ENCODE results near the gene ITFG2. TPM values are rescaled to one million over a fixed set of nuclear protein-coding genes. Genes with fewer than 3 reads are reported as not detected.
"Not testable (repeated sequence)": the region's sequence is repeated elsewhere in the genome, so short reads cannot be mapped to it uniquely, and the experiment has no call there.

ITFG2 gene
- polyA plus RNA-seq, 1 experiment: 17.4 TPM

- TF ChIP-seq, protein P1, sequence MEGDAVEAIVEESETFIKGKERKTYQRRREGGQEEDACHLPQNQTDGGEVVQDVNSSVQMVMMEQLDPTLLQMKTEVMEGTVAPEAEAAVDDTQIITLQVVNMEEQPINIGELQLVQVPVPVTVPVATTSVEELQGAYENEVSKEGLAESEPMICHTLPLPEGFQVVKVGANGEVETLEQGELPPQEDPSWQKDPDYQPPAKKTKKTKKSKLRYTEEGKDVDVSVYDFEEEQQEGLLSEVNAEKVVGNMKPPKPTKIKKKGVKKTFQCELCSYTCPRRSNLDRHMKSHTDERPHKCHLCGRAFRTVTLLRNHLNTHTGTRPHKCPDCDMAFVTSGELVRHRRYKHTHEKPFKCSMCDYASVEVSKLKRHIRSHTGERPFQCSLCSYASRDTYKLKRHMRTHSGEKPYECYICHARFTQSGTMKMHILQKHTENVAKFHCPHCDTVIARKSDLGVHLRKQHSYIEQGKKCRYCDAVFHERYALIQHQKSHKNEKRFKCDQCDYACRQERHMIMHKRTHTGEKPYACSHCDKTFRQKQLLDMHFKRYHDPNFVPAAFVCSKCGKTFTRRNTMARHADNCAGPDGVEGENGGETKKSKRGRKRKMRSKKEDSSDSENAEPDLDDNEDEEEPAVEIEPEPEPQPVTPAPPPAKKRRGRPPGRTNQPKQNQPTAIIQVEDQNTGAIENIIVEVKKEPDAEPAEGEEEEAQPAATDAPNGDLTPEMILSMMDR (IDR thresholded peaks at IDR 0.05; ENCODE audit: low read depth, low read length): no peak
- Histone ChIP-seq H3K27ac (ENCODE audit: low read depth, low read length) (no peak overlapping the region), H3K4me3 (ENCODE audit: low read depth, low read length) (no peak overlapping the region), H3K27me3 (ENCODE audit: control insufficient read depth, insufficient read depth, low read length) (no peaks in the 10 kb centered on the region), H3K9me3 (ENCODE audit: control insufficient read depth, insufficient read depth, low read length) (no peaks in the 10 kb centered on the region)
- ChIA-PET POLR2A (no interaction called here), CTCF (interaction anchor here (1.2 kb wide), 1 partner anchor 9 kb away, joined by 7 read pairs; no protein-coding TSS in a partner anchor)
- DNase-seq (ENCODE audit: low read depth, low spot score): no peak
Observed at GRCh38 chr12:2862876-2863275, 50.4 kb downstream of the ITFG2 start.

- POLR2A ChIA-PET; H3K9me3 ChIP-seq (ENCODE audit: control insufficient read depth, insufficient read depth, low read length); H3K4me3 ChIP-seq (ENCODE audit: low read depth, low read length); H3K27me3 ChIP-seq (ENCODE audit: control insufficient read depth, insufficient read depth, low read length); DNase-seq (ENCODE audit: low read depth, low spot score); H3K27ac ChIP-seq (ENCODE audit: low read depth, low read length): not testable (repeated sequence)
- CTCF ChIA-PET: interaction anchor here (1.5 kb wide), 1 partner anchor 10 kb away, joined by 13 read pairs; no protein-coding TSS in a partner anchor
Observed at GRCh38 chr12:2863402-2863801, 50.9 kb downstream of the ITFG2 start.

DNA sequence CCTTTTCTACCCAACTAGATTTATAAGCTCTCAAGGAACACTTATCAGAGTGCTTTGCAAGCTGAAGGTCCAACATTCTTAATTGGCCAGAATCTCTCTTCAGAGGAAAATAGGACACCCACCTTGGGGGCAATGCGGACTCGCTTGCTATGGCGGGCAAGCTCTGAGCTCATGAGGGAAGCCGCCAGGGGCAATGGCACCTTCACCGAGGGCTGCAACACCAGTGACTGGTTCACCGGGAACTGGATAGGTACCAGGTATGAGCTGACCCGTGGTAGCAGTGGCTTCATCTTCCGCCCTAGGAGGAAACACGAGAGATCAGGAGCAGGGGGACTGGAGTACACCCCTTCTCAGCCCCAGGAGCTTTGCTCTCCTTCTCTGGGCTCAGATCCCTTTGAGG is 51.7 kb downstream of the ITFG2 start:
- ChIA-PET CTCF (interaction anchor here (1.5 kb wide), 1 partner anchor 11 kb away, joined by 13 read pairs; no protein-coding TSS in a partner anchor), POLR2A (interaction anchor here (1.4 kb wide), 1 partner anchor 10 kb away, joined by 3 read pairs; no protein-coding TSS in a partner anchor)
- DNase-seq (ENCODE audit: low read depth, low spot score): no peak
- H3K9me3 ChIP-seq (ENCODE audit: control insufficient read depth, insufficient read depth, low read length): no peaks in the 10 kb centered on the region
- TF ChIP-seq, protein P1 (IDR thresholded peaks at IDR 0.05; ENCODE audit: low read depth, low read length): no peak
- H3K27ac ChIP-seq (ENCODE audit: low read depth, low read length): no peak overlapping the region
- no peaks in the 10 kb centered on the region for H3K27me3 ChIP-seq (ENCODE audit: control insufficient read depth, insufficient read depth, low read length)
- H3K4me3 ChIP-seq (ENCODE audit: low read depth, low read length): no peak overlapping the region

GRCh38 chr12:2868986-2869632 is 56.6 kb downstream of the ITFG2 start:
- H3K27ac ChIP-seq (ENCODE audit: low read depth, low read length); H3K27me3 ChIP-seq (ENCODE audit: control insufficient read depth, insufficient read depth, low read length); H3K4me3 ChIP-seq (ENCODE audit: low read depth, low read length); DNase-seq (ENCODE audit: low read depth, low spot score); H3K9me3 ChIP-seq (ENCODE audit: control insufficient read depth, insufficient read depth, low read length): not testable (repeated sequence)
- CTCF ChIA-PET: interaction anchor here (0.8 to 4.3 kb wide), 5 partner anchors 16 to 172 kb away, joined by 3 to 31 read pairs (median 4); no protein-coding TSS in a partner anchor
- POLR2A ChIA-PET: interaction anchor here (0.8 kb wide), 1 partner anchor 21 kb away, joined by 3 read pairs; the partner anchor contains the start of gene TULP3

Other genes with a start within 250 kb of the ITFG2 start
- 30.0 and 34.1 TPM in 2 replicates for gene FKBP4, start 17.7 kb upstream of the ITFG2 start, polyA plus RNA-seq (2011; rRNA removed)
- gene NRIP2, start 22.4 kb downstream of the ITFG2 start, polyA plus RNA-seq (2011; rRNA removed): 0.66 and 0.99 TPM in 2 replicates
- not detected in 2 replicates for gene TEX52, start 44.4 kb downstream of the ITFG2 start, polyA plus RNA-seq (2011; rRNA removed)
- gene FOXM1, start 64.5 kb downstream of the ITFG2 start, polyA plus RNA-seq (2011; rRNA removed): 10.8 and 11.5 TPM in 2 replicates
- gene RHNO1, start 64.6 kb downstream of the ITFG2 start, polyA plus RNA-seq (2011; rRNA removed): 42.0 and 43.4 TPM in 2 replicates
- 41.6 and 48.7 TPM in 2 replicates for gene TULP3, start 78.2 kb downstream of the ITFG2 start, polyA plus RNA-seq (2011; rRNA removed)
- gene TEAD4, start 146.7 kb downstream of the ITFG2 start, polyA plus RNA-seq (2011; rRNA removed): 10.3 and 14.1 TPM in 2 replicates

Measured in AG04450 (cell line).